SK-N-SH treated with all-trans-retinoic acid at 6 μM for 48 hours (cell line): Measurements from ENCODE around the gene ZNF423.

Source experiments
- ATAC-seq: fragments of 200-7000 bp; cut with Tn5 transposase; 3 replicates; pipeline ENCODE4 v1.9.1; 2020; ENCODE audit warnings: mild to moderate bottlenecking, moderate library complexity
- ARNTL ChIP-seq: fragments of 450-650 bp; formaldehyde crosslinking; IDR thresholded peaks from 2 replicates; pipeline ENCODE4 v1.5.0; 2020; ENCODE audit warnings: low read depth, mild to moderate bottlenecking, moderate library complexity, borderline replicate concordance
- BACH2 ChIP-seq: fragments of 250-450 bp; sonication (Bioruptor Pico); IDR thresholded peaks from 2 replicates; pipeline ENCODE4 v1.9.0; 2021; ENCODE audit warnings: mild to moderate bottlenecking, borderline replicate concordance
- CSDC2 ChIP-seq: fragments of 250-450 bp; sonication (Bioruptor Pico); IDR thresholded peaks from 2 replicates; pipeline ENCODE4 v1.5.0; 2020; ENCODE audit warnings: mild to moderate bottlenecking, moderate library complexity
- ESRRG ChIP-seq: fragments of 250-450 bp; sonication (Bioruptor Pico); IDR thresholded peaks from 2 replicates; pipeline ENCODE4 v1.6.1; 2021; ENCODE audit warnings: mild to moderate bottlenecking
- GLIS3 ChIP-seq: fragments of 250-450 bp; sonication (Bioruptor Pico); IDR thresholded peaks from 2 replicates; pipeline ENCODE4 v1.5.0; 2020; ENCODE audit warnings: mild to moderate bottlenecking, moderate library complexity
- ISL1 ChIP-seq: fragments of 250-450 bp; sonication (Bioruptor Pico); IDR thresholded peaks from 2 replicates; pipeline ENCODE4 v2.1.2; 2022; ENCODE audit warnings: mild to moderate bottlenecking, moderate library complexity
- OSR1 ChIP-seq: fragments of 250-450 bp; sonication (Bioruptor Pico); IDR thresholded peaks from 2 replicates; pipeline ENCODE4 v1.8.0; 2022; ENCODE audit warnings: moderate library complexity, mild to moderate bottlenecking, inconsistent platforms
- PPARA ChIP-seq: fragments of 250-450 bp; sonication (Bioruptor Pico); IDR thresholded peaks from 2 replicates; pipeline ENCODE4 v1.5.0; 2020; ENCODE audit warnings: mild to moderate bottlenecking, borderline replicate concordance
- RARB ChIP-seq: fragments of 250-450 bp; sonication (Bioruptor Pico); IDR thresholded peaks from 2 replicates; pipeline ENCODE4 v1.8.0; 2021; ENCODE audit warnings: mild to moderate bottlenecking, moderate library complexity
- SNAI2 ChIP-seq: fragments of 250-450 bp; sonication (Bioruptor Pico); IDR thresholded peaks from 2 replicates; pipeline ENCODE4 v1.5.0; 2020; ENCODE audit warnings: mild to moderate bottlenecking, moderate library complexity
- TCF4 ChIP-seq: fragments of 250-450 bp; sonication (Bioruptor Pico); IDR thresholded peaks from 2 replicates; pipeline ENCODE4 v1.8.0; 2021; ENCODE audit warnings: mild to moderate bottlenecking, moderate library complexity, borderline replicate concordance
- TOX ChIP-seq: fragments of 250-450 bp; sonication (Bioruptor Pico); IDR thresholded peaks from 2 replicates; pipeline ENCODE4 v1.8.0; 2021; ENCODE audit warnings: mild to moderate bottlenecking, moderate library complexity, borderline replicate concordance
- ZFP30 ChIP-seq: fragments of 450-650 bp; formaldehyde crosslinking; IDR thresholded peaks from 2 replicates; pipeline ENCODE4 v1.5.0; 2022; ENCODE audit warnings: mild to moderate bottlenecking, moderate library complexity
- ZNF565 ChIP-seq: fragments of 450-650 bp; formaldehyde crosslinking; conservative IDR thresholded peaks from 2 replicates; pipeline ENCODE4 v1.5.0; 2020; ENCODE audit warnings: low read depth, mild to moderate bottlenecking, moderate library complexity
- ZNF70 ChIP-seq: fragments of 450-650 bp; formaldehyde crosslinking; IDR thresholded peaks from 2 replicates; pipeline ENCODE4 v1.5.0; 2020; ENCODE audit warnings: mild to moderate bottlenecking, moderate library complexity
- ZNF8 ChIP-seq: fragments of 450-650 bp; formaldehyde crosslinking; IDR thresholded peaks from 2 replicates; pipeline ENCODE4 v1.5.0; 2020; ENCODE audit warnings: mild to moderate bottlenecking, moderate library complexity
- TF ChIP-seq, protein P1 (sequence below): fragments of 250-450 bp; sonication (Bioruptor Pico); IDR thresholded peaks from 2 replicates; pipeline ENCODE4 v1.5.0; 2020; ENCODE audit warnings: mild to moderate bottlenecking, moderate library complexity
- TF ChIP-seq, protein P2 (sequence below): fragments of 250-450 bp; sonication (Bioruptor Pico); IDR thresholded peaks from 2 replicates; pipeline ENCODE4 v1.5.1; 2020; ENCODE audit warnings: low read depth, mild to moderate bottlenecking, moderate library complexity
- TF ChIP-seq, protein P3 (sequence below): fragments of 250-450 bp; sonication (Bioruptor Pico); IDR thresholded peaks from 2 replicates; pipeline ENCODE4 v1.8.0; 2020; ENCODE audit warnings: mild to moderate bottlenecking, moderate library complexity, borderline replicate concordance
- TF ChIP-seq, protein P4 (sequence below): fragments of 250-450 bp; sonication (Bioruptor Pico); IDR thresholded peaks from 2 replicates; pipeline ENCODE4 v1.8.0; 2021; ENCODE audit warnings: low read depth, mild to moderate bottlenecking, moderate library complexity, borderline replicate concordance

The ZNF423 gene

DNA sequence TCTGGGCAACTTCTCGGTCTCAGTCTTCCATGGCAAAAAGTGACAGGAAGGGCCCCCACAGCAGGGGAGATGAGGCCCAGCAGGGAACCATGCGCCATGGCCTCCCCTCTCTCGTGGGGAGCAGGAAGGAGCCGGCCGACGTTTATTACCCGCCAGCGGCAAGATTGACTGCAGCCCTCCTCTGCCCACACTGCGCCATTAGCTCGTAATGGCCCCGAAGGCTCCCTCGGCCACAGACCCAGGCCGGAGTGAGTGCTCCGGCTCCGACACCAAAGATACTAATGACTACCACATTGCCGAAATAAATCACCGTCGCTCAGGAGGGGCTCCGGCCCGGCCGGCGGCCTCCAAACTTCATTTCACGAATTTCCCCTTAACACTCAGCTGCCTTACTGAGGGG lies 255.4 kb downstream of the ZNF423 start:
- ATAC-seq, result peak; percentile 19; the same call in 1 of the 3 replicates
- TF ChIP-seq PPARA (CRISPR knock-in tag) (no peak), ZNF70 (CRISPR knock-in tag) (peak; percentile 15; the same call in 1 of the 2 replicates), TCF4 (peak; percentile 65; the same call in 1 of the 2 replicates)

DNA sequence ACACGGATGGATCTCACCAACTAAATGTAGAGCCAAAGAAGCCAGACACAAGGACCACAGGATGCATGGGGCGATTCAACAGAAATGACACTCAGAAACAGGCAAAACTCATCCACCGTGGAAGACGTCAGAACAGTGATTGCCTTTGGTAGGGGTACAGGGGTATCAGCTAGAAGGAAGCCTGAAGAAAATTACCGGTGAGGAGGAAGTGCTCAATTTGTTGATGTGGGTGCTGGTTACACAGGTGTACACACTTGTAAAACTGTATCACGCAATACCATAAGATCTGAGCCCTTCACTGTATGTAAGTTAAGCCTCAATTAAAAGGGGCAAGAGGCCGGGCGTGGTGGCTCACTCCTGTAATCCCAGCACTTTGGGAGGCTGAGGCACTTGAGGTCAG lies 256.2 kb downstream of the ZNF423 start:
- no peak for ATAC-seq
- TF ChIP-seq GLIS3 (CRISPR knock-in tag) (no peak), TCF4 (no peak), ZNF565 (CRISPR knock-in tag) (no peak), ISL1 (CRISPR knock-in tag) (no peak)
- TF ChIP-seq, protein P1, sequence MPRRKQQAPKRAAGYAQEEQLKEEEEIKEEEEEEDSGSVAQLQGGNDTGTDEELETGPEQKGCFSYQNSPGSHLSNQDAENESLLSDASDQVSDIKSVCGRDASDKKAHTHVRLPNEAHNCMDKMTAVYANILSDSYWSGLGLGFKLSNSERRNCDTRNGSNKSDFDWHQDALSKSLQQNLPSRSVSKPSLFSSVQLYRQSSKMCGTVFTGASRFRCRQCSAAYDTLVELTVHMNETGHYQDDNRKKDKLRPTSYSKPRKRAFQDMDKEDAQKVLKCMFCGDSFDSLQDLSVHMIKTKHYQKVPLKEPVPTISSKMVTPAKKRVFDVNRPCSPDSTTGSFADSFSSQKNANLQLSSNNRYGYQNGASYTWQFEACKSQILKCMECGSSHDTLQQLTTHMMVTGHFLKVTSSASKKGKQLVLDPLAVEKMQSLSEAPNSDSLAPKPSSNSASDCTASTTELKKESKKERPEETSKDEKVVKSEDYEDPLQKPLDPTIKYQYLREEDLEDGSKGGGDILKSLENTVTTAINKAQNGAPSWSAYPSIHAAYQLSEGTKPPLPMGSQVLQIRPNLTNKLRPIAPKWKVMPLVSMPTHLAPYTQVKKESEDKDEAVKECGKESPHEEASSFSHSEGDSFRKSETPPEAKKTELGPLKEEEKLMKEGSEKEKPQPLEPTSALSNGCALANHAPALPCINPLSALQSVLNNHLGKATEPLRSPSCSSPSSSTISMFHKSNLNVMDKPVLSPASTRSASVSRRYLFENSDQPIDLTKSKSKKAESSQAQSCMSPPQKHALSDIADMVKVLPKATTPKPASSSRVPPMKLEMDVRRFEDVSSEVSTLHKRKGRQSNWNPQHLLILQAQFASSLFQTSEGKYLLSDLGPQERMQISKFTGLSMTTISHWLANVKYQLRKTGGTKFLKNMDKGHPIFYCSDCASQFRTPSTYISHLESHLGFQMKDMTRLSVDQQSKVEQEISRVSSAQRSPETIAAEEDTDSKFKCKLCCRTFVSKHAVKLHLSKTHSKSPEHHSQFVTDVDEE (CRISPR knock-in tag), result no peak

DNA sequence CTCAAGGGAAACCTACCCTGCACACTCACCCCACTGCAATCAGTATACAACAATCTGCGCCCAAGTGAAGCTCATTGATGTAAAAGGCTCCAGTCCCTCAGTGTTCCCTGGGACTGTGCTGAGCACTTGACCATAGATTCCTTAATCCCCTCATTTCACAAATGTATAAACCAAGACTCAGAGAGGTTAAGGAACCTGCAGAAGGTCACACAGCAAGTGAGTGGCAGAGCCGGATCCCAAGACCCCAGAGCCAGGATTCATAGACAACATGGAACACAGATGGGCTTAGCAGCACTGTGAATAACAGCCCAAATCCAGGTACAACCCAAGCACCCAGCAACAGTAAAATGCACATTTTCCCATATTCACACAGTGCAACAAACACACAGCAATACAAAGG lies 256.6 kb downstream of the ZNF423 start:
- no peak for ATAC-seq
- TF ChIP-seq, protein P2, sequence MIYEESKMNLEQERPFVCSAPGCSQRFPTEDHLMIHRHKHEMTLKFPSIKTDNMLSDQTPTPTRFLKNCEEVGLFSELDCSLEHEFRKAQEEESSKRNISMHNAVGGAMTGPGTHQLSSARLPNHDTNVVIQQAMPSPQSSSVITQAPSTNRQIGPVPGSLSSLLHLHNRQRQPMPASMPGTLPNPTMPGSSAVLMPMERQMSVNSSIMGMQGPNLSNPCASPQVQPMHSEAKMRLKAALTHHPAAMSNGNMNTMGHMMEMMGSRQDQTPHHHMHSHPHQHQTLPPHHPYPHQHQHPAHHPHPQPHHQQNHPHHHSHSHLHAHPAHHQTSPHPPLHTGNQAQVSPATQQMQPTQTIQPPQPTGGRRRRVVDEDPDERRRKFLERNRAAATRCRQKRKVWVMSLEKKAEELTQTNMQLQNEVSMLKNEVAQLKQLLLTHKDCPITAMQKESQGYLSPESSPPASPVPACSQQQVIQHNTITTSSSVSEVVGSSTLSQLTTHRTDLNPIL (CRISPR knock-in tag), result no peak
- TF ChIP-seq ZFP30 (CRISPR knock-in tag) (no peak), TCF4 (no peak), ZNF565 (CRISPR knock-in tag) (no peak), ARNTL (CRISPR knock-in tag) (no peak), CSDC2 (CRISPR knock-in tag) (no peak), TOX (CRISPR knock-in tag) (no peak), BACH2 (CRISPR knock-in tag) (no peak)
- TF ChIP-seq, protein P3, sequence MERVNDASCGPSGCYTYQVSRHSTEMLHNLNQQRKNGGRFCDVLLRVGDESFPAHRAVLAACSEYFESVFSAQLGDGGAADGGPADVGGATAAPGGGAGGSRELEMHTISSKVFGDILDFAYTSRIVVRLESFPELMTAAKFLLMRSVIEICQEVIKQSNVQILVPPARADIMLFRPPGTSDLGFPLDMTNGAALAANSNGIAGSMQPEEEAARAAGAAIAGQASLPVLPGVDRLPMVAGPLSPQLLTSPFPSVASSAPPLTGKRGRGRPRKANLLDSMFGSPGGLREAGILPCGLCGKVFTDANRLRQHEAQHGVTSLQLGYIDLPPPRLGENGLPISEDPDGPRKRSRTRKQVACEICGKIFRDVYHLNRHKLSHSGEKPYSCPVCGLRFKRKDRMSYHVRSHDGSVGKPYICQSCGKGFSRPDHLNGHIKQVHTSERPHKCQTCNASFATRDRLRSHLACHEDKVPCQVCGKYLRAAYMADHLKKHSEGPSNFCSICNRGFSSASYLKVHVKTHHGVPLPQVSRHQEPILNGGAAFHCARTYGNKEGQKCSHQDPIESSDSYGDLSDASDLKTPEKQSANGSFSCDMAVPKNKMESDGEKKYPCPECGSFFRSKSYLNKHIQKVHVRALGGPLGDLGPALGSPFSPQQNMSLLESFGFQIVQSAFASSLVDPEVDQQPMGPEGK (CRISPR knock-in tag), result no peak
- TF ChIP-seq, protein P4, sequence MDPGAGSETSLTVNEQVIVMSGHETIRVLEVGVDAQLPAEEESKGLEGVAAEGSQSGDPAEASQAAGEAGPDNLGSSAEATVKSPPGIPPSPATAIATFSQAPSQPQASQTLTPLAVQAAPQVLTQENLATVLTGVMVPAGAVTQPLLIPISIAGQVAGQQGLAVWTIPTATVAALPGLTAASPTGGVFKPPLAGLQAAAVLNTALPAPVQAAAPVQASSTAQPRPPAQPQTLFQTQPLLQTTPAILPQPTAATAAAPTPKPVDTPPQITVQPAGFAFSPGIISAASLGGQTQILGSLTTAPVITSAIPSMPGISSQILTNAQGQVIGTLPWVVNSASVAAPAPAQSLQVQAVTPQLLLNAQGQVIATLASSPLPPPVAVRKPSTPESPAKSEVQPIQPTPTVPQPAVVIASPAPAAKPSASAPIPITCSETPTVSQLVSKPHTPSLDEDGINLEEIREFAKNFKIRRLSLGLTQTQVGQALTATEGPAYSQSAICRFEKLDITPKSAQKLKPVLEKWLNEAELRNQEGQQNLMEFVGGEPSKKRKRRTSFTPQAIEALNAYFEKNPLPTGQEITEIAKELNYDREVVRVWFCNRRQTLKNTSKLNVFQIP (CRISPR knock-in tag), result no peak
- TF ChIP-seq, protein P1 (CRISPR knock-in tag), result no peak
- TF ChIP-seq, all 23 proteins: peak for 0

DNA sequence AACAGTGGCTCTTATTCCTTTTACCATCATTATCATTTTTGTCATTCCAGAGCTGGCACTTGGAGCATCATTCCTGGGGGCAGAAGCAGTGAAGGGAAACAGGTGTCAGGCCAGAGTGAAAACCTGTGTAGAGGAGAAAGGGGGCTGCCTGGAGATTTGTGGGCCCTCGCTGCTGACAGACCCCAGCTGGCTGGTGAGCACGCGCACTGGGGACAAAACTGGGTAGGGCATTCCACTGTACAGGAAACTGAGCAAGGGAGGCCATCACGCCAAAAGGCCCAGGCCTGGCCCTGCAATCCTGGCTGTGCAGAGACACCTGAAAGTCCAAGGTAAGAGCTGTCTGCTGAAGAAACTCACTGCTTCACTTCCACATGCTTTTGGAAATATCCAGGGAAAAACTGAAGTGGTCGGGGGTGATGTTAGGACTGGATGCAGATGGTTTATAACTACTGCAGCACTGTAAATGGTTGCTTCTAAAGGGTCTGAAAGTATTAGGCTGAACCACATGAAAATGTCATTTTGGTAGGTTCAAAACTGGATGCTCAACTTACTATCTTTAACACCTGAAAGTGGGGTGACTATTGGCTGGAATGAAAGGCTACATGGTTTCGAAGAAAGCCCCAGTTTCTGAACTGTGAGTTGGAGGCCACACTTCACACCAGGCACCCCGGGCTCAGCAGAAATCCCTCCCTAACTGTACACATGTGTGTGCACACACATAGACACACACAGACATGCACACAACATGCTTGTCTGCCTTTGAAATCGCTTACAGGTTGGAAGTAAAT lies 257.3 kb downstream of the ZNF423 start:
- ATAC-seq, result no peak
- TF ChIP-seq ZNF8 (CRISPR knock-in tag) (no peak), SNAI2 (CRISPR knock-in tag) (no peak), ESRRG (CRISPR knock-in tag) (no peak), OSR1 (no peak), BACH2 (CRISPR knock-in tag) (no peak), RARB (CRISPR knock-in tag) (no peak)
- TF ChIP-seq, protein P3 (CRISPR knock-in tag), result no peak
